GM19463 (cell line): ENCODE measurements around the gene MRPL55.

Experiments
- ATAC-seq: cut with Tn5 transposase; IDR thresholded peaks from one replicate; pipeline ENCODE4 v1.9.1; 2021; ENCODE audit warnings: mild to moderate bottlenecking, moderate library complexity; ENCODE audit not compliant: unreplicated experiment

MRPL55 gene

DNA sequence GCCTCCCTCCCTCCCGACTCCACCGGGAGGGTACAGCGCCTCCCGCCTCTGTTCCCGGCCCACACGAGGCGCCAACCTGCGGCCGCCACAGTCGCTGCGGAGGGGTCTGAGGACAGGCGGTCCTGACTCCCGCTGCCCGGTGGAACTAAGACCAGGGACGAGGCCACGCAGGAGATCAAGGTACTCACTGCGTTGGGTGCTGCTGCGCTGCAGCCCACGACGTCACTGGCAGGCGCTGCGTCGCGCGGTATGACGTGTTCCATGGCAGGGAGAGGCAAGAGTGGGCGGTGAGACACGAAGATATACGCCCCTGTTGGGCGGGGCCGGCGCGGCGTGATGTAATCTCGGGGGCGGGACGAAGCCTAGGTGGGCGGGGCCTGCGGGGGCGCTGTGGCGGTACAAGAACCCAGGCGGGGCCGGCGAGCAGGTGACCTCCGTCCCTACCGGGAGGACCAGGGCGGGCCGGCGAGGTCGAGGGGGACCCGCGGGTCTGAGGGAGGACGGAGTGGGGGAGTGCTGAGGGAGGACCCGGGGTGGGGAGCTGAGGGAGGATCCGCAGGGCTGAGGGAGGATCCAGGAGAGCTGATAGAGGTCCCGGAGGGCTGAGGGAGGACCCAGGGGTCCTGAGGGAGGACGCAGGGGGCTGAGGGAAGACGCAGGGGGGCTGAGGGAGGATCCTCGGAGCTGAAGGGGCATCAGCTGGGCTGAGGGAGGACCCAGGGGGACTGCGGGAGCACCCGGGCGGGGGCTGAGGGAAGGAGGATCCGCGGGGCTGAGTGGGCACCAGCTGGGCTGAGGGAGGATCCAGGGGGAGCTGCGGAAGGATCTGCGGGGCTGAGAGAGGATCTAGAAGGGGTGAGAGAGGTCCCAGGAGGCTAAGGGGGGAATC lies at the start of gene MRPL55:
Gene MRPL55 (minus strand): TSS at position 227 of the 889 bp plus-strand sequence. CDS start 1,039 bp downstream, outside the sequence.
- peak; percentile 91 for ATAC-seq

DNA sequence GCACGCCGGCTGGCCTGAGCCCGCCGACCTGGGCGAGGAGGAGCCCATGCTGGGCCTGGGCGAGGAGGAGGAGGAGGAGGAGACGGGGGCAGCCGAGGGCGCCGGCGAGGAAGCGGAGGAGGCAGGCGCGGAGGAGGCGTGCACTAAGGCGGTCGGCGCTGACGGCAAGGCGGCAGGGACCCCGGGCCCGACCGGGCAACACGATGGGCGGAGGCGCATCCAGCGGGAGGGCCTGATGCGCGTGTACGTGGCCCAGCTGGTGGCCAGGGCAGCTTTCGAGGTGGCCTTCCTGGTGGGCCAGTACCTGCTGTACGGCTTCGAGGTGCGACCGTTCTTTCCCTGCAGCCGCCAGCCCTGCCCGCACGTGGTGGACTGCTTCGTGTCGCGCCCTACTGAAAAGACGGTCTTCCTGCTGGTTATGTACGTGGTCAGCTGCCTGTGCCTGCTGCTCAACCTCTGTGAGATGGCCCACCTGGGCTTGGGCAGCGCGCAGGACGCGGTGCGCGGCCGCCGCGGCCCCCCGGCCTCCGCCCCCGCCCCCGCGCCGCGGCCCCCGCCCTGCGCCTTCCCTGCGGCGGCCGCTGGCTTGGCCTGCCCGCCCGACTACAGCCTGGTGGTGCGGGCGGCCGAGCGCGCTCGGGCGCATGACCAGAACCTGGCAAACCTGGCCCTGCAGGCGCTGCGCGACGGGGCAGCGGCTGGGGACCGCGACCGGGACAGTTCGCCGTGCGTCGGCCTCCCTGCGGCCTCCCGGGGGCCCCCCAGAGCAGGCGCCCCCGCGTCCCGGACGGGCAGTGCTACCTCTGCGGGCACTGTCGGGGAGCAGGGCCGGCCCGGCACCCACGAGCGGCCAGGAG lies 49.3 kb upstream of the MRPL55 start:
- no peak for ATAC-seq

DNA sequence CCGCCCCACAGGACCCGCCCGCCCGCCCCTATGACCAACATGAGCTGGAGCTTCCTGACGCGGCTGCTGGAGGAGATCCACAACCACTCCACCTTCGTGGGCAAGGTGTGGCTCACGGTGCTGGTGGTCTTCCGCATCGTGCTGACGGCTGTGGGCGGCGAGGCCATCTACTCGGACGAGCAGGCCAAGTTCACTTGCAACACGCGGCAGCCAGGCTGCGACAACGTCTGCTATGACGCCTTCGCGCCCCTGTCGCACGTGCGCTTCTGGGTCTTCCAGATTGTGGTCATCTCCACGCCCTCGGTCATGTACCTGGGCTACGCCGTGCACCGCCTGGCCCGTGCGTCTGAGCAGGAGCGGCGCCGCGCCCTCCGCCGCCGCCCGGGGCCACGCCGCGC lies 48.6 kb upstream of the MRPL55 start:
- no peak for ATAC-seq

DNA sequence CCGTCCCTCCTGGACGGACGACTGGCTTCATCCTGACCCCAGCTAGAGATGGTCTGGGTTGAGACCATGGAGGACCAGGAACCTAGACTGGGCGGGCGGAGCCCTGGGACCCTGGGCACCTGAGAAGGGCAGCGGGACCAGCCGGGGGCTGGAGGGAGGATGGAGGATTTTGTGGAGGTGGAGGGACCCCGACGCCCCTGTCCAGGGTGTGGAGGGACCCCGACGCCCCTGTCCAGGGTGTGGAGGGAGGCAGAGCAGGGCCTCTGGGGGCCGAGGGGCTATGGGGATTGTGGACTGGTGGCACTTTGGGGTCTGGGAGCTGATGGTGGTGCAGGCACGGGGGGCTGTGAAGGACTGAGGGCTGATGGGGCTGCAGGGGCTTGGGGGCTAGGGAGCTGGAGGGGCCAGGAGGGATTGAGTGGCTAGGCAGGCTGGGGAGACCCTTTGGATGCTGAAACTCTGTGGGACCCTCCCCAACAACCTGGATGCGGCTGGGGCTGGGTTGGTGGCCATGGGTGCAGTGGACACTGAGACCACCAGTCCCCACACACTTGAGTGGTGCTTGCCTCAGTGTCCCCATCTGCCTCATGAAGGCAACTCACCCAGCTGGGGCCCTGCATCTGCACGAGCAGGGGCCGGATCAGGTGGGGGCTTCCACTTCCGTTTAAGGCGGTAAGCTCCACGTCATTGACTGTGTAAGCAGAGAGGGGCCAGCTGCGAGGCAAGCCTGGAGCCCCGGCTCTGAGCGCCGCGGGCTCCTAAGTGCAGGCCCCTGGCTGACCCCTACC lies 48.0 kb upstream of the MRPL55 start:
- no peak for ATAC-seq

DNA sequence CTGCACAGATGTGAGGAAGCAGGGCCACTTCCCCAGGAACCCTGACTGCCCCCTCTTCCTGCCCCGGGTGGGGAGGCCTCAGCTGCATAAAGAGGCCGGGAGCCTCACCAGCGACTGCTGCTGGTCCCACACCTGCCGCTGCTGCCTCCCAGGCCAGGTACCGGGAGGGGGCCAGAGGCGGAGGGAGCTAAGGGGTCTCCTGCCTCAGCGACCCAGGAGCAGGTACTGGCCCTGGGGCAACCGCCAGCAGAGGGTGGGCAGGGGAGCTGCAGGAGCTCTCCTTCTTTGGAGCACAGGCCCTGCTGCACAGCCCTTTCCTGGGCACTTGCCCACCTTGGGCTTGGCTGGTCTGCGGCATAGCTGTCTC lies 47.4 kb upstream of the MRPL55 start:
- no peak for ATAC-seq

DNA sequence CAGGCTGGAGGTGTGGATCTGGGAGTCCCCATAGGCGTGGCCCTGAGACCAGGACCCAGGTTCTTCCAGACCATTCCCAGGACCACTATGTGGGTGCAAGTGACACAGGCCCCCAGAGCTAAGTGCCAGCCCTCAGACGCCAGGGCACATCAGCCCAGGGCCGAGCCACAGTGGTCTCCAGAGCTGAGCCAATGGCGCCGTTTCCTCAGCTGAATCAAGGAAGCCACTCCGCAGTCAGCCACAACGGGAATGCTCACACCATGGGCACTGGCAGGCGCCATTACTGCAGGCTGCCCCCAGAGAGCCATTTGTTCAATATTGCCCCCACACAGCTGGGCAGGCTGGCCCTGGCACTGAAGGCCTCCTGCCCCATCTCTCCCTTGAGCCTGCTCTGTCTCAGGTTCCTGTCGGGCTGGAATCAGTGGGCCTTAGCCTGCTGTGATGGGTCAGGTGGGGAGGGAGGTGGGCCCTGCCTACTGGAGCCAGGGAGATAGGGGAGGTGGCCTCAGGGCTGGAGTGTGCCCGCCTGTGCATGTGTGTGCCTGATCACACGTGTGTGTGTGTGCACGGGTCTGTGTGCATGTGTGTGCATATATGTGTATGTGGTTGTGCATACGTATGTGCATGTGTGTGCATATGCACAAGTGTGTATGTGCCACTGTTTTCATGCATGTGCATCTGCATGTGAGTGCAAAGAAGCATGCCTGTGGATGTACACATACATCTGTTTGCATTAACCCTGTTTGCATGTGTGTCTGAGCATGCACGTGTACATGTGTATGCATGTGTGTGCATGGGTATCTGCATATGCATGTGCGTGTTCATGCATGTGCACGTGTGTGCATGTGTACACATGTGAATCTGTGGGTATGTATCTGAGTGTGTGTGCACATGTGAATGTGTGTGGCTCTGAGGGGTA lies 46.8 kb upstream of the MRPL55 start:
- ATAC-seq, result no peak

DNA sequence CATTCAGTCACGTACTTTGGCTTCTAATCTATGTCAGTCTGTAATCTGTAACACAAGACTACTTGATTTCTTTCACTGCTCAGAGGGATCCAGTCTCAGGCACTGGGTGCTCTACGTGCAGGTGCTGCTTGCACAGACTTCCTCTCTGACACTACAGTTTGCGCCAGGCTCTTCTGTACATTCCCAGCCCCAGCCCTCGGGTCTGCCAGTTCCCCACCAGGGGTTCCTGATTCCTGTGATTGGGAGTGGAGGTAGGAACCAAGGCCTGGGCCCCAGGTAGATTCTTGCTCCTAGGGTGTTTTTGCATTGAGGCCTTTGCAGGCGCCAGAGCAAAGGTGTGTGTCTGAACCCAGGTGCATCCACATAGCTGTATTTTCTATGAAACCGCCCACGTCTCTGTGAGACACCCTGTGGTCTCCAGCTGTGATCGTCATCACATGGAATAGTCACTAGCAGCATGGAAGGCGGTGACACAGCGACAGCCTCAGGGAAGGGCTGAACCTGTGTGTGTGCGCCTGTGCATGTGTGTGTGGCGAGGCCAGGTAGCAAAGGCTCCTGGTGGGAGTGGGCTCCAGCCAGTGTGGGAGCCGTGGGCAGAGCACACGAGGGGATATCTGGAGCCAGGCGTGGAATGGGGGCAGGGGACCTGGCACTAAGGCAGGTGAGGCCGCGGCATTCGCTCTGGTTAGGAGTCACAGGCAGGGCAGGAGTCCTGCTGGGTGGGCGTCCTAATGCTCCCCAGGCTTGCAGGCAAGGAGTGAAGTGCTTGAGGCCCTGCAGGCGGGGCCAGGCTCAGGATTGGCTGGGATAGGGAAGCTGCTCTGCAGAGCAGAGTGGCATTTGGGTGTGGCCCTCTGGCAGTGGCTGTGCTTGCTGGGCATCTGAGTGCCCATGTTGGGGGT lies 45.8 kb upstream of the MRPL55 start:
- no peak for ATAC-seq

DNA sequence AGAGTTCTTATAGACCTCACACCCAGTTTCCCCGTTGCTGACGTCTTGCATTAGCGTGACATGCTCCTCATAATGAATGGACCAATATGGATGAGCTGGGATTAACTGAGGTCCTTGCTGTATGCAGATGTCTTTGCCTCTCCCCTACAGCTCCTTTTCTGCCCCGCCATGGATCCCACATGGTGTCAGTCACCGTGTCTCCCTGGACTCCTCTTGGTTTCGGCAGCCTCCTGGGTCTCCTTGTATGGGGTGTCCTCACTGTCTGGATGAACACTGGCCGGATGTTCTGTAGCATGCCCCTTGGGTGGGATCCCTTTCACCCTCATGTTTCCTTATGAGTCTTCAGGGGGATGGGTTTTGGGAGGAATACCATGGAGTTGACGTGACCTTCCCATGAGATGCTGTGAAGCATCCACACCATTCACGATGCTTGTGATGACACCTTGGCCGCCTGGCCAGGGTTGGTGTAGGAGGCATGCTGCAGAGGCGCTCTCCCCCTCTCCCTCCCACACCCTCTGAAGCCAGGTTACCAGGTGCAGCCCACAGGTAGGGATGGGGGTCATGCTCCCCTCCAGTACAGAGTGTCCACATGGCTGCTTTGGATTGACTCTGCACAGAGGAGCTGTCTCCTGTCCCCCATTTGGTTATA lies 45.0 kb upstream of the MRPL55 start:
- ATAC-seq, result no peak

DNA sequence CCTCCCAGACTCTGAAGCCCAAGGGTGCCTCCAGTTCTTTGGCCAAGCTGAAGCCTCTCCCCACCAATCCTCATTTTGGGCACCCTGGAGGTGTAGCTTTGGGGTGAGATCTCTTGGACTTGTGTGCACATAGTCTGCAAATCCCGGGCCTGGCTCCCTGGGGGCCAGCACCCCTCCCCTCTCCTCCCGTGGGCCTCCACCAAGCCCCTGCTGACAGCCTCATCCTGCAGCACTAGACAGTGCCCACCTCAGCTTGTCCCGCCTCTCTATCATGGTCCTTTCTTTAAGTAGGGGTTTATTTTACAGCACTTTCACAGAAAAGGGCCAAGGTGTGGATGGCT lies 43.8 kb upstream of the MRPL55 start:
- ATAC-seq, result no peak

DNA sequence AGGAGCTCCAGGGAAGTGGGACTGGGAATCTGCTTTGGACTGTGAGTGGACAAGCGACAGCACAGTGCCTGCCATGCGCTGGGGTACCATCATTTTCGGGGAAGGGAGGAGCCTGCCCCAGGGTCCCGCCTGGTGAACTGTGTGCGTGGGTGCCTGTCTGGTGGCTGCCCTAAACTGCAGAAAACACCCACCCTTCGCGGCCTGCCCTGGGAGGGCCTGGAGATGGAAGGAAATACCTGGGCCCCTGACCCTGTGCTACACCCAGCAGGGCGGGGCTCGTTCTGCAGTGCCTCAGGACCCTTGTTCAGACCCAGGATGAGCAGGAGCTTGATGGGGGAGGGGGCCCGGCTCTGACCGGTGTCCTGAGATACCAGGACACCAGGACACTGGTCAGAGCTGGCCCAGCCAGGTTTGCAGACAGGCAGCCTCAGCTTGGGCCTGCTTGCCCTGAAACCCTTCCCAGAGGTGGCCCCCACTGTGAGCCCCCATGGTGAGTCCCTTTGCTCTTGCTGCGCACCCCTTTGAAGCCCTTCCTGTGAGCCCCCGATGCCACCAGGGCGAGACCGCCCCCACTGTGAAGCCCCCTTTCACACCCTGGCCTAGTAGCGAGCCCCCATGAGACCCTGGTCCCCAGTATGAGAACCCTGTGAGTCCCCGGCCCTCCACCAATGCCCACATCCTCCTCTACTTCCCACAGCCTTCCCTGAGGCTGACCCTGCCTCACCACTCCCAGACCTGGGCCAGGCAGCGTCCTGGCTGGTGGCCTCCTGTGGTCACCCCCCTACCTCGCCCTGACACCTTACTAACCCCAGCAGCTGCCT lies 43.2 kb upstream of the MRPL55 start:
- ATAC-seq, result no peak

DNA sequence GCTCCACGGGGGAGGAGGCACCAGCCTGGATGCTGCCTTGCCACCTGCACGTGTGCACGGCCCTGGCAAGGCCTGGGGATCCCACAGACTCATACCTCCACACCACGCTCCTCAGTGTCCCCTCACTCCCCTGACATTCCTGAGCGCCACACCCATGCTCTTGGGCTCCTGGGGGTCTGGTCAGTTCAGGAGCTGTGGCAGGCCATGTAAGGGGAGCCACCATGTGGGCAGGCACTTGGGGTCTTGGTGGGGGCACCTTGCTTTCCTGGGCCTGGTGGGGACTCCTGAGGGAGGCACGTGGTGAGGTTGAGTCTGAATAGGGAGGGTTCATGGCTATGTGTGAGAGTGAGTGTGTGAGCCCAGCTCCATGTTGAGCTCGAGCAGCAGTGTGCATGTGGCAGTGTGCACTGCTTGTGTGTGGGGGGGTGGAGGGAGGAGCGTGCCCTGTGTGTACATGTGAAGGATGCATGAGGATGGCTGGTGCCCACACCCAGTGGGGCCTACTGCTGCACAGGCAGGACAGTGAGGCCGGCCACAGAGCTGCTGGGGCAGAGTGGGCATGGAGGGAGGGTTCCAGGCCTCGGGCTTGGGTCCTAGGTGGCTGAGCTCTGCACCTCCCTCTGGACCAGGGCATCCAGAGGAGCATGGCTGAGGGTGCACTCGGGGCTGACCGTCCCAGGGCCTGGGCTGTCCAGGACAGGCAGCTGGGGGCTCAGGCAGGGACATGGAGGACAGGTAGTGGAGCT lies 42.3 kb upstream of the MRPL55 start:
- no peak for ATAC-seq

DNA sequence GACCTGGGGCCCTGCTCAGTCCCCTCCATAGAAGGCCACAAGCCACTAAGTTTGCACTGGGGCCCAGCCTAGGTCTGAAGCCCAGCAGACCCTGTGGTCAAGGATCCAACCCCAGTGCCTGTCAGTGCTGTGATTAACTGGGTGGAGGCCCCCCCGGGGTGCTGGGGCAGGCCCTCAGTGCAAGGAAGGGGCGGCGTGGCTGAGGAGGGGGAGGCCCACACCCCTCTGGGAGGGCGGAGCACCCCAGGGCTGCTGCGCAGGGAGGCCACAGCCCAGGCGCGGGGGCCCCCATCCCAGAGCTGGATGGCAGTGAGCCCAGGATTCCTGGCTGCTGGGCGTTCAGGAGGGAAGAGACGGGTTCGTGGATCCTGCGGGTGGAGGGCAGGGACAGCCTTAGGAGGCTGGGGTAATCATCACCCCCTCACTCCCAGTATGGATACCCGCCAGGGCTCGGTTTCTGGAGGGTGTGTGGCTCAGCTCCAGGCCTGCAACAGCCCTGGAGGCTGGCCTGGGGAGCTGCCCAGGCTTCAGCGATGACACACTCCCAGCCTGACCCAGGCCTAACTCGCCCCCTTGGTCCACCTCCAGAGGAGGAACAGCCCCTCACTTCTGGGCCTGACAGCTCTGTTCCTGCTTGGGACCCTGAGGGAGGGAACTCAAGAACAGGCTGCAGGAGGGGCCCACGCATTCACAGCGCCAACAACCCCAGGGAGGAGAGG lies 41.5 kb upstream of the MRPL55 start:
- ATAC-seq, result no peak

DNA sequence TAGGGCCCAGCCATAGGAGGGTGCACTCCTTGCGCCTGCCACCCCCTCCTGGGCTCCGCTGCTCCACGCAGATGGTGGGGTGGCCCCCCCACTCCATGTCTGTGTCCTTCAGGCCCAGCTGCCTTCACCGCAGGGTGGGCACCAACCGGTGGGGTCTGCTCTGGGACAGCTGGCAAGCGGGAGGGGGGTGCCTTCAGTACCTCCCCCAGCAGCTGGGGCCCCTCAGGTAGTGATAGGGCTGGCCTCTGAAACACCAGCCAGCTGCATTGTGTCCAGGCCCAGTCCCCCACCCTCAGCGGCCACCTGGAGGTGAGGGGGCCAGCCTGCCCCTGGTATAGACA lies 41.0 kb upstream of the MRPL55 start:
- ATAC-seq, result no peak

DNA sequence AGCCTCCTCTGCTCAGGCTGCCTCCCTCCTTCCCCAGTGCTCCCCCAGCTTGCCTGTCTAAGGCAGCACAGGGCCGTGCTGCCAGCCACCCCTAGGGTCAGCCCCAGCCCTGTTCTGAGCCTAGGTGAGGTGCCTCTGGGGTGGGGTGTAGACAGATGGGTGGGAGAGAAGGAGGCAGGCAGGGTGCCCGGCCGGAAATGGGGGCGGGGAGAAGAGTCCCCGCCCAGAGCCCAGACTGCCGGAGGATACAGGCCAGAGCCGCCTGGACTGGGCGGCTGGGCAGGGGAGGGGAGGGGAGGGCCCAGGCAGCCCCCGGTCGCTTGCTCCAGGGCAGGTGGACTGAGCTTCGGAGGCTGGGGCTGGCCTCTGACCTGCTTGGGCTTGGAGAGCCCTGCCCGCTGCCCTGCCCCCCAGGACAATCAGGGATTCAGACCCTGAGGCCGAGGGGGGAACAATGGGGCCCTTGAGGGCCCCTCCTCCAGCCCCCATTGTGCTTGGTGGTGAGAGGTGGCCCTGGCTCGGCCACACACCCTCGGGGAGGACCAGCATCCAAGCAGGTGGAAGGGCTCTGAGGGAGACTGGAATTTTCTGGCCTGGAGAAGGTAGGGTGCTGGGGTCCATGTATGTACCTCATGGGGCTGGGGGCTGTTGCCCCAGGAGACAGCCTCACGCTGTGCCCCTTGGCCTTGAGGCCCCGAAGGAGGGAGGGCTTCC lies 40.5 kb upstream of the MRPL55 start, which contains the start of gene GJC2:
Gene GJC2 (plus strand): TSS at position 525 of the 714 bp plus-strand sequence. CDS start 7,829 bp downstream, outside the sequence.
- ATAC-seq, result no peak

DNA sequence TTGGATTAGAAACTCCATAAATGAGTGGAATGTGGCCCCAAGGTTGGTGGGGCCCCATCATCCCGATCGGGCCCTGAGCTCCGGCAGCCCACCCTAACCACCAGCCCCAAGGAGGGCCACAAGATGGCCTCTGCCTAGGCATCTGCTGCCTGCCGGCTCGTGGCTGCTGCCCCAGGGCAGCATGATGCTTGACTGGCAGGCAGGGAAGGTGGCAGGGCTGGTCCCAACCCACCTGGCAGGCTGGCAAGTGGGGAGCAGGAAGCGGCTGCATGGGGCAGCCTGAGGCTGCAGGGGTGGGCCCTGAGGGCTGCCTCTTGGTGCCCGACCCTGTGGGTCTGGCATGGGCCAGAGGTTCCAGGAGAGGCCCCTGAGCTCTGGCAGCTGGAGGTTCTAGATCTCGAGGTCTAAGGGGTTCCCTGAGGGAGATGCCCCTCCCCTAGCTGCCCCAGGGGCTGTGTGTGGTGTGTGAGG lies 39.9 kb upstream of the MRPL55 start:
- ATAC-seq, result no peak
